SK-N-SH treated with all-trans-retinoic acid at 6 μM for 48 hours (cell line): ENCODE data around the gene CSF2.

Source experiments
- GLIS3 ChIP-seq: fragments of 250-450 bp; sonication (Bioruptor Pico); IDR thresholded peaks from 2 replicates; pipeline ENCODE4 v1.5.0; 2020; ENCODE audit warnings: mild to moderate bottlenecking, moderate library complexity
- ISL1 ChIP-seq: fragments of 250-450 bp; sonication (Bioruptor Pico); IDR thresholded peaks from 2 replicates; pipeline ENCODE4 v2.1.2; 2022; ENCODE audit warnings: mild to moderate bottlenecking, moderate library complexity
- OSR1 ChIP-seq: fragments of 250-450 bp; sonication (Bioruptor Pico); IDR thresholded peaks from 2 replicates; pipeline ENCODE4 v1.8.0; 2022; ENCODE audit warnings: moderate library complexity, mild to moderate bottlenecking, inconsistent platforms
- RARB ChIP-seq: fragments of 250-450 bp; sonication (Bioruptor Pico); IDR thresholded peaks from 2 replicates; pipeline ENCODE4 v1.8.0; 2021; ENCODE audit warnings: mild to moderate bottlenecking, moderate library complexity
- TCF4 ChIP-seq: fragments of 250-450 bp; sonication (Bioruptor Pico); IDR thresholded peaks from 2 replicates; pipeline ENCODE4 v1.8.0; 2021; ENCODE audit warnings: mild to moderate bottlenecking, moderate library complexity, borderline replicate concordance
- TOX ChIP-seq: fragments of 250-450 bp; sonication (Bioruptor Pico); IDR thresholded peaks from 2 replicates; pipeline ENCODE4 v1.8.0; 2021; ENCODE audit warnings: mild to moderate bottlenecking, moderate library complexity, borderline replicate concordance
- ZFP3 ChIP-seq: fragments of 250-450 bp; sonication (Bioruptor Pico); IDR thresholded peaks from 2 replicates; pipeline ENCODE4 v1.5.0; 2020; ENCODE audit warnings: mild to moderate bottlenecking, moderate library complexity
- TF ChIP-seq, protein P1 (sequence below): fragments of 250-450 bp; sonication (Bioruptor Pico); IDR thresholded peaks from 2 replicates; pipeline ENCODE4 v1.8.0; 2020; ENCODE audit warnings: mild to moderate bottlenecking, moderate library complexity, borderline replicate concordance
- TF ChIP-seq, protein P2 (sequence below): fragments of 250-450 bp; sonication (Bioruptor Pico); IDR thresholded peaks from 2 replicates; pipeline ENCODE4 v1.5.1; 2020; ENCODE audit warnings: low read depth, mild to moderate bottlenecking, moderate library complexity
- TF ChIP-seq, protein P3 (sequence below): fragments of 250-450 bp; sonication (Bioruptor Pico); IDR thresholded peaks from 2 replicates; pipeline ENCODE4 v1.5.0; 2020; ENCODE audit warnings: mild to moderate bottlenecking, moderate library complexity

DNA sequence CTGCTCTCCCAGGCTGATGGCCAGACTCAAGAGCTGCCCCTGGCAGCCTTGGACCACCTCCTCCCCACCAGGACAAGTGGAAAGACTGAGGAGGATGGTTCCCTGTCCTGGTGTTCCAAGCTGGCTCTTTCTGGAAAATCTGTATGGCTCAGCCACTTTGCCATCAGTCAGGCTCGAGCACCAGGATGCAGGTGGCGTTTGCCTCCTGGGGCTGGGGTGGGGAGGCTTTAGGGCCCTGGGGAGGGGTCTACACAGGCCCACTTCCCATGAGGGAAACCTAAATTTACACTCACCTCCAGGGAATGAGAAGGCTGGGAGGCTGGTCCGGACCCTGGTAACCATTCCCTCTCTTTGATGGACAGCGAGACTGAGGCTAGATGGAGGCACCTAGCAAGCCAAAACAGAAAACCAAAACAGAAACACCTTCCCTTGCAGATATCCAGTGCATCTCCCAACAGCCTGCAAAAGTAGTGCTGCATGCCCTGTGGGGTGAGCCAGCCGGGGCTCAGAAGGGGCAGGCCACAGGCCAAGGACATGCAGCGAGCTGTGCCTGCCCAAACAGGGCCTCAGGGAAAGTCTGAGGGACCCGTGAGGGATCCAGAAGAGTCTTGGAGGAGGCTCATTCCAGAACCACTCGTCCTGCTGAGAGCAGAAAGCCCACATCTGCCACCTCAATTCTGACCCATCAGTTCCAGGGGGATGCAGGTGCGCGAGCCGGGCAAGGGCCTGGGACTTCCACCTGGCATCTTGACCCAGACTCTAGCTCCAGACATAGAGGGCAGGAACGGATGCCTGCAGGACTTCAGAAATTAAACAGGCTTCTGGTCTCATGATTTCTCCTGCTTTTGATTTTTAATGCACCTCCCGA lies 5.4 kb upstream of the CSF2 start:
- TF ChIP-seq, protein P1, sequence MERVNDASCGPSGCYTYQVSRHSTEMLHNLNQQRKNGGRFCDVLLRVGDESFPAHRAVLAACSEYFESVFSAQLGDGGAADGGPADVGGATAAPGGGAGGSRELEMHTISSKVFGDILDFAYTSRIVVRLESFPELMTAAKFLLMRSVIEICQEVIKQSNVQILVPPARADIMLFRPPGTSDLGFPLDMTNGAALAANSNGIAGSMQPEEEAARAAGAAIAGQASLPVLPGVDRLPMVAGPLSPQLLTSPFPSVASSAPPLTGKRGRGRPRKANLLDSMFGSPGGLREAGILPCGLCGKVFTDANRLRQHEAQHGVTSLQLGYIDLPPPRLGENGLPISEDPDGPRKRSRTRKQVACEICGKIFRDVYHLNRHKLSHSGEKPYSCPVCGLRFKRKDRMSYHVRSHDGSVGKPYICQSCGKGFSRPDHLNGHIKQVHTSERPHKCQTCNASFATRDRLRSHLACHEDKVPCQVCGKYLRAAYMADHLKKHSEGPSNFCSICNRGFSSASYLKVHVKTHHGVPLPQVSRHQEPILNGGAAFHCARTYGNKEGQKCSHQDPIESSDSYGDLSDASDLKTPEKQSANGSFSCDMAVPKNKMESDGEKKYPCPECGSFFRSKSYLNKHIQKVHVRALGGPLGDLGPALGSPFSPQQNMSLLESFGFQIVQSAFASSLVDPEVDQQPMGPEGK: no peak
- TF ChIP-seq TOX (CRISPR knock-in tag): no peak
- no peak for TF ChIP-seq ISL1 (CRISPR knock-in tag)
- TF ChIP-seq, protein P2, sequence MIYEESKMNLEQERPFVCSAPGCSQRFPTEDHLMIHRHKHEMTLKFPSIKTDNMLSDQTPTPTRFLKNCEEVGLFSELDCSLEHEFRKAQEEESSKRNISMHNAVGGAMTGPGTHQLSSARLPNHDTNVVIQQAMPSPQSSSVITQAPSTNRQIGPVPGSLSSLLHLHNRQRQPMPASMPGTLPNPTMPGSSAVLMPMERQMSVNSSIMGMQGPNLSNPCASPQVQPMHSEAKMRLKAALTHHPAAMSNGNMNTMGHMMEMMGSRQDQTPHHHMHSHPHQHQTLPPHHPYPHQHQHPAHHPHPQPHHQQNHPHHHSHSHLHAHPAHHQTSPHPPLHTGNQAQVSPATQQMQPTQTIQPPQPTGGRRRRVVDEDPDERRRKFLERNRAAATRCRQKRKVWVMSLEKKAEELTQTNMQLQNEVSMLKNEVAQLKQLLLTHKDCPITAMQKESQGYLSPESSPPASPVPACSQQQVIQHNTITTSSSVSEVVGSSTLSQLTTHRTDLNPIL: no peak
- TF ChIP-seq TCF4: no peak
- no peak for TF ChIP-seq OSR1 (CRISPR knock-in tag)
- no peak for TF ChIP-seq ZFP3
- TF ChIP-seq, protein P3, sequence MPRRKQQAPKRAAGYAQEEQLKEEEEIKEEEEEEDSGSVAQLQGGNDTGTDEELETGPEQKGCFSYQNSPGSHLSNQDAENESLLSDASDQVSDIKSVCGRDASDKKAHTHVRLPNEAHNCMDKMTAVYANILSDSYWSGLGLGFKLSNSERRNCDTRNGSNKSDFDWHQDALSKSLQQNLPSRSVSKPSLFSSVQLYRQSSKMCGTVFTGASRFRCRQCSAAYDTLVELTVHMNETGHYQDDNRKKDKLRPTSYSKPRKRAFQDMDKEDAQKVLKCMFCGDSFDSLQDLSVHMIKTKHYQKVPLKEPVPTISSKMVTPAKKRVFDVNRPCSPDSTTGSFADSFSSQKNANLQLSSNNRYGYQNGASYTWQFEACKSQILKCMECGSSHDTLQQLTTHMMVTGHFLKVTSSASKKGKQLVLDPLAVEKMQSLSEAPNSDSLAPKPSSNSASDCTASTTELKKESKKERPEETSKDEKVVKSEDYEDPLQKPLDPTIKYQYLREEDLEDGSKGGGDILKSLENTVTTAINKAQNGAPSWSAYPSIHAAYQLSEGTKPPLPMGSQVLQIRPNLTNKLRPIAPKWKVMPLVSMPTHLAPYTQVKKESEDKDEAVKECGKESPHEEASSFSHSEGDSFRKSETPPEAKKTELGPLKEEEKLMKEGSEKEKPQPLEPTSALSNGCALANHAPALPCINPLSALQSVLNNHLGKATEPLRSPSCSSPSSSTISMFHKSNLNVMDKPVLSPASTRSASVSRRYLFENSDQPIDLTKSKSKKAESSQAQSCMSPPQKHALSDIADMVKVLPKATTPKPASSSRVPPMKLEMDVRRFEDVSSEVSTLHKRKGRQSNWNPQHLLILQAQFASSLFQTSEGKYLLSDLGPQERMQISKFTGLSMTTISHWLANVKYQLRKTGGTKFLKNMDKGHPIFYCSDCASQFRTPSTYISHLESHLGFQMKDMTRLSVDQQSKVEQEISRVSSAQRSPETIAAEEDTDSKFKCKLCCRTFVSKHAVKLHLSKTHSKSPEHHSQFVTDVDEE: no peak
- TF ChIP-seq RARB (CRISPR knock-in tag): no peak
- no peak for TF ChIP-seq GLIS3 (CRISPR knock-in tag)
